Muscle layer of duodenum (tissue), 2 donors: ENCODE results near the gene ZFAND3.

Experiments
- H3K27ac ChIP-seq: one replicate; pipeline ENCODE4 v1.7.0; 2013; ENCODE audit warnings: mild to moderate bottlenecking, low read length
- H3K27me3 ChIP-seq: one replicate; pipeline ENCODE4 v1.7.0; 2013; ENCODE audit warnings: low read depth, mild to moderate bottlenecking, control low read depth, low read length
- H3K36me3 ChIP-seq, 2 donors: one replicate each; pipeline ENCODE4 v1.7.0; 2013; ENCODE audit warnings: low read length in 2 of 2, control low read depth in 1 of 2, mild to moderate bottlenecking in 1 of 2; ENCODE audit not compliant: insufficient read depth in 2 of 2, control insufficient read depth in 1 of 2
- H3K4me1 ChIP-seq, 2 donors: one replicate each; pipeline ENCODE4 v1.7.0; 2013; ENCODE audit warnings: low read length in 2 of 2, mild to moderate bottlenecking in 2 of 2, control low read depth in 1 of 2, moderate library complexity in 1 of 2; ENCODE audit not compliant: insufficient read depth in 2 of 2, control insufficient read depth in 1 of 2
- H3K4me3 ChIP-seq, 2 donors: one replicate each; pipeline ENCODE4 v1.7.0; 2013; ENCODE audit warnings: low read length in 2 of 2, low read depth in 1 of 2, mild to moderate bottlenecking in 1 of 2
- H3K9me3 ChIP-seq, 2 donors: one replicate each; pipeline ENCODE4 v1.7.0; 2013; ENCODE audit warnings: low read length in 2 of 2, control low read depth in 1 of 2, mild to moderate bottlenecking in 1 of 2; ENCODE audit not compliant: control insufficient read depth in 1 of 2
- donor health status: healthy.

Gene ZFAND3

GRCh38 chr6:37838219-37838921 is 18.8 kb downstream of the ZFAND3 start:
- Histone ChIP-seq H3K9me3 (peaks cover 0 to 3% of the 10 kb centered on the region in 2 donors), H3K36me3 (peaks cover 0 to 3% of the 10 kb centered on the region in 2 donors), H3K4me3 (no peak overlapping the region), H3K27ac (no peak overlapping the region), H3K4me1 (peaks cover 0 to 3% of the 10 kb centered on the region in 2 donors), H3K27me3 (no peaks in the 10 kb centered on the region)

GRCh38 chr6:37840143-37840939 is 20.8 kb downstream of the ZFAND3 start:
- no peaks in the 10 kb centered on the region for H3K9me3 ChIP-seq
- H3K4me3 ChIP-seq: no peak overlapping the region
- H3K27ac ChIP-seq: no peak overlapping the region
- no peaks in the 10 kb centered on the region for H3K36me3 ChIP-seq
- no peaks in the 10 kb centered on the region for H3K27me3 ChIP-seq
- peaks cover 3 to 4% of the 10 kb centered on the region in 2 donors for H3K4me1 ChIP-seq

- no peaks in the 10 kb centered on the region for H3K36me3 ChIP-seq
- H3K27me3 ChIP-seq: no peaks in the 10 kb centered on the region
- H3K27ac ChIP-seq: no peak overlapping the region
- no peak overlapping the region for H3K4me3 ChIP-seq
- H3K4me1 ChIP-seq: peaks cover 3 to 5% of the 10 kb centered on the region in 2 donors
- H3K9me3 ChIP-seq: no peaks in the 10 kb centered on the region
These were observed 21.4 kb downstream of the ZFAND3 start for GRCh38 chr6:37840940-37841300.

- H3K36me3 ChIP-seq: no peaks in the 10 kb centered on the region
- H3K9me3 ChIP-seq: no peaks in the 10 kb centered on the region
- H3K27ac ChIP-seq: no peak overlapping the region
- H3K4me3 ChIP-seq: no peak overlapping the region
- no peaks in the 10 kb centered on the region for H3K27me3 ChIP-seq
- peaks cover 5 to 12% of the 10 kb centered on the region in 2 donors for H3K4me1 ChIP-seq
These were observed 25.7 kb downstream of the ZFAND3 start for GRCh38 chr6:37845026-37845911.

- H3K9me3 ChIP-seq: no peaks in the 10 kb centered on the region
- no peak overlapping the region for H3K27ac ChIP-seq
- no peaks in the 10 kb centered on the region for H3K36me3 ChIP-seq
- no peak overlapping the region for H3K4me3 ChIP-seq
- H3K4me1 ChIP-seq: peaks cover 5 to 12% of the 10 kb centered on the region in 2 donors
- no peaks in the 10 kb centered on the region for H3K27me3 ChIP-seq
These were observed 26.4 kb downstream of the ZFAND3 start for GRCh38 chr6:37845930-37846329.

GRCh38 chr6:37847704-37848103 is 28.2 kb downstream of the ZFAND3 start:
- Histone ChIP-seq H3K27ac (no peak overlapping the region), H3K9me3 (no peaks in the 10 kb centered on the region), H3K27me3 (no peaks in the 10 kb centered on the region), H3K36me3 (no peaks in the 10 kb centered on the region), H3K4me3 (no peak overlapping the region), H3K4me1 (peaks cover 5 to 17% of the 10 kb centered on the region in 2 donors)

- Histone ChIP-seq H3K27ac (no peak overlapping the region), H3K9me3 (no peaks in the 10 kb centered on the region), H3K4me1 (peaks cover 5 to 17% of the 10 kb centered on the region in 2 donors), H3K4me3 (no peak overlapping the region), H3K36me3 (no peaks in the 10 kb centered on the region), H3K27me3 (no peaks in the 10 kb centered on the region)
These were observed 28.8 kb downstream of the ZFAND3 start for GRCh38 chr6:37848371-37848770.

GRCh38 chr6:37850260-37850659 is 30.7 kb downstream of the ZFAND3 start:
- Histone ChIP-seq H3K9me3 (no peaks in the 10 kb centered on the region), H3K4me3 (no peak overlapping the region), H3K4me1 (peaks cover 2 to 17% of the 10 kb centered on the region in 2 donors), H3K27me3 (no peaks in the 10 kb centered on the region), H3K36me3 (no peaks in the 10 kb centered on the region), H3K27ac (no peak overlapping the region)

GRCh38 chr6:37850728-37851285 is 31.3 kb downstream of the ZFAND3 start:
- no peak overlapping the region for H3K27ac ChIP-seq
- peaks cover 0 to 17% of the 10 kb centered on the region in 2 donors for H3K4me1 ChIP-seq
- no peaks in the 10 kb centered on the region for H3K27me3 ChIP-seq
- no peaks in the 10 kb centered on the region for H3K36me3 ChIP-seq
- H3K9me3 ChIP-seq: no peaks in the 10 kb centered on the region
- no peak overlapping the region for H3K4me3 ChIP-seq

GRCh38 chr6:37851997-37852524 is 32.5 kb downstream of the ZFAND3 start:
- Histone ChIP-seq H3K27ac (no peak overlapping the region), H3K9me3 (no peaks in the 10 kb centered on the region), H3K4me1 (peaks cover 0 to 17% of the 10 kb centered on the region in 2 donors), H3K36me3 (no peaks in the 10 kb centered on the region), H3K4me3 (no peak overlapping the region), H3K27me3 (no peaks in the 10 kb centered on the region)
